H9 (cell line): ENCODE measurements around the gene SGCB. TPM values are rescaled to one million over a fixed set of nuclear protein-coding genes. Genes with fewer than 3 reads are reported as not detected.

Source experiments
- DNase-seq: peaks from one replicate; pipeline ENCODE4 v3.0.0-alpha.2; 2017
- H2AFZ ChIP-seq: one replicate; pipeline ENCODE4 v1.6.1; 2013; ENCODE audit warnings: mild to moderate bottlenecking, low read length, control low read depth, moderate library complexity
- H2AK5ac ChIP-seq: 2 replicates; pipeline ENCODE4 v1.6.1; 2013; ENCODE audit warnings: low read length, control low read depth, mixed read lengths; ENCODE audit not compliant: insufficient read length
- H2BK120ac ChIP-seq: one replicate; pipeline ENCODE4 v1.6.1; 2013; ENCODE audit warnings: low read depth, mild to moderate bottlenecking, low read length, control low read depth, inconsistent platforms; ENCODE audit not compliant: poor library complexity, severe bottlenecking
- H2BK12ac ChIP-seq: 2 replicates; pipeline ENCODE4 v1.6.1; 2013; ENCODE audit warnings: low read length, control low read depth, mixed read lengths, low read depth; ENCODE audit not compliant: insufficient read length
- H2BK15ac ChIP-seq: 2 replicates; pipeline ENCODE4 v1.6.1; 2013; ENCODE audit warnings: low read depth, low read length, control low read depth
- H2BK20ac ChIP-seq: one replicate; pipeline ENCODE4 v1.6.1; 2013; ENCODE audit warnings: low read depth, mild to moderate bottlenecking, low read length, control low read depth, inconsistent platforms; ENCODE audit not compliant: poor library complexity, severe bottlenecking
- H2BK5ac ChIP-seq: 2 replicates; pipeline ENCODE4 v1.6.1; 2013; ENCODE audit warnings: low read length, control low read depth, mixed read lengths; ENCODE audit not compliant: insufficient read length
- H3K14ac ChIP-seq: 2 replicates; pipeline ENCODE4 v1.6.1; 2013; ENCODE audit warnings: low read length, control low read depth; ENCODE audit not compliant: insufficient read depth
- H3K18ac ChIP-seq: 2 replicates; pipeline ENCODE4 v1.6.1; 2013; ENCODE audit warnings: low read depth, mild to moderate bottlenecking, mixed read lengths, low read length, control low read depth; ENCODE audit not compliant: insufficient read length
- H3K23ac ChIP-seq: 2 replicates; pipeline ENCODE4 v1.6.1; 2013; ENCODE audit warnings: low read length, control low read depth, mixed read lengths, low read depth; ENCODE audit not compliant: insufficient read length
- H3K23me2 ChIP-seq: 2 replicates; pipeline ENCODE4 v1.6.1; 2013; ENCODE audit warnings: low read depth, mild to moderate bottlenecking, mixed read lengths, low read length, control low read depth; ENCODE audit not compliant: insufficient read length, poor library complexity, severe bottlenecking
- H3K27ac ChIP-seq: 2 replicates; pipeline ENCODE4 v1.5.1; 2013; ENCODE audit warnings: low read length, control low read depth, mixed read lengths, low read depth; ENCODE audit not compliant: insufficient read length
- H3K27me3 ChIP-seq: 2 replicates; pipeline ENCODE4 v1.6.1; 2013; ENCODE audit warnings: low read length, control low read depth, inconsistent platforms; ENCODE audit not compliant: insufficient read depth
- H3K4ac ChIP-seq: 2 replicates; pipeline ENCODE4 v1.6.1; 2013; ENCODE audit warnings: low read depth, mild to moderate bottlenecking, control low read depth, inconsistent platforms, low read length, moderate library complexity
- H3K4me1 ChIP-seq: 2 replicates; pipeline ENCODE4 v1.6.1; 2013; ENCODE audit warnings: low read length, control low read depth, inconsistent platforms; ENCODE audit not compliant: insufficient read depth
- H3K4me2 ChIP-seq: 2 replicates; pipeline ENCODE4 v1.6.1; 2013; ENCODE audit warnings: low read length, control low read depth, mixed read lengths; ENCODE audit not compliant: insufficient read length, insufficient read depth
- H3K56ac ChIP-seq: 2 replicates; pipeline ENCODE4 v1.6.1; 2013; ENCODE audit warnings: low read depth, mild to moderate bottlenecking, mixed read lengths, low read length, control low read depth; ENCODE audit not compliant: insufficient read length
- H3K79me1 ChIP-seq: 2 replicates; pipeline ENCODE4 v1.6.1; 2013; ENCODE audit warnings: low read depth, mild to moderate bottlenecking, moderate library complexity, low read length, control low read depth, inconsistent platforms; ENCODE audit not compliant: insufficient read depth, poor library complexity, severe bottlenecking
- H3K79me2 ChIP-seq: 2 replicates; pipeline ENCODE4 v1.6.1; 2013; ENCODE audit warnings: low read length, control low read depth, inconsistent platforms; ENCODE audit not compliant: insufficient read depth
- H3K9ac ChIP-seq: 2 replicates; pipeline ENCODE4 v1.6.1; 2013; ENCODE audit warnings: low read length, control low read depth, mixed read lengths; ENCODE audit not compliant: insufficient read length; ENCODE audit errors: extremely low read depth
- H3K9me3 ChIP-seq: one replicate; pipeline ENCODE4 v1.6.1; 2013; ENCODE audit warnings: low read depth, low read length, inconsistent platforms; ENCODE audit not compliant: control insufficient read depth
- H3T11ph ChIP-seq: one replicate; pipeline ENCODE4 v1.6.1; 2013; ENCODE audit warnings: mild to moderate bottlenecking, low read length, control low read depth, inconsistent platforms
- H4K20me1 ChIP-seq: one replicate; pipeline ENCODE4 v1.6.1; 2013; ENCODE audit not compliant: control insufficient read depth, insufficient read length, insufficient read depth
- H4K5ac ChIP-seq: 2 replicates; pipeline ENCODE4 v1.6.1; 2013; ENCODE audit warnings: low read depth, mild to moderate bottlenecking, mixed read lengths, low read length, control low read depth; ENCODE audit not compliant: insufficient read length
- H4K8ac ChIP-seq: replicated peaks from 2 replicates; pipeline ENCODE4 v1.6.1; 2013; ENCODE audit warnings: low read length, control low read depth, mixed read lengths, low read depth; ENCODE audit not compliant: insufficient read length
- H4K91ac ChIP-seq: 2 replicates; pipeline ENCODE4 v1.6.1; 2013; ENCODE audit warnings: low read depth, mild to moderate bottlenecking, moderate library complexity, mixed read lengths, low read length, control low read depth; ENCODE audit not compliant: insufficient read length
- H3K27ac Mint-ChIP-seq, 3 experiments: 2 replicates in 2 of 3; 3 replicates in 1 of 3; pipeline ENCODE4 v1.8.0; 2020 to 2021; ENCODE audit warnings: mixed read lengths in 3 of 3, mild to moderate bottlenecking in 1 of 3, moderate library complexity in 1 of 3
- H3K27me3 Mint-ChIP-seq: 2 replicates; pipeline ENCODE4 v1.8.0; 2021; ENCODE audit warnings: low read depth, mild to moderate bottlenecking, moderate library complexity, mixed read lengths
- H3K36me3 Mint-ChIP-seq, 3 experiments: 2 replicates in 2 of 3; 3 replicates in 1 of 3; pipeline ENCODE4 v1.8.0; 2020 to 2021; ENCODE audit warnings: low read depth in 3 of 3, mixed read lengths in 3 of 3; ENCODE audit not compliant: insufficient read depth in 1 of 3
- H3K4me1 Mint-ChIP-seq, 2 experiments: 2 replicates each; pipeline ENCODE4 v1.8.0; 2020; ENCODE audit warnings: mixed read lengths in 2 of 2
- H3K4me3 Mint-ChIP-seq, 2 experiments: 2 replicates in 1 of 2; 3 replicates in 1 of 2; pipeline ENCODE4 v1.8.0; 2020 to 2021; ENCODE audit warnings: mild to moderate bottlenecking in 2 of 2, mixed read lengths in 2 of 2, moderate library complexity in 1 of 2
- H3K9me3 Mint-ChIP-seq, 2 experiments: 2 replicates in 1 of 2; 3 replicates in 1 of 2; pipeline ENCODE4 v1.8.0; 2020; ENCODE audit warnings: mild to moderate bottlenecking in 2 of 2, mixed read lengths in 2 of 2, moderate library complexity in 1 of 2
- WGBS: extraction: QIAGEN DNeasy Blood & Tissue Kit; methylation state at CpG from one replicate; pipeline ENCODE4 v1.1.7; 2013; ENCODE audit warnings: missing lambda C conversion rate, low lambda C conversion rate, mixed read lengths; ENCODE audit not compliant: insufficient read length; ENCODE audit errors: extremely low coverage; 5-methylcytosine and 5-hydroxymethylcytosine counted together
- total RNA-seq: library from RNA; stranded (reverse); gene quantifications from 2 replicates; pipeline ENCODE4 v1.2.1, GENCODE V29; 2021
- TF ChIP-seq, protein P1 (sequence below): fragments of 200-600 bp; sonication (generic); conservative IDR thresholded peaks from 3 replicates; pipeline ENCODE4 v1.8.0; 2021; ENCODE audit warnings: antibody characterized with exemption, mild to moderate bottlenecking

The SGCB gene
- total RNA-seq, 1 experiment from 2014 or later: 32.3 TPM

GRCh38 chr4:52016981-52017380 is 21.1 kb downstream of the SGCB start:
- Mint-ChIP-seq H3K4me3 (no peak overlapping the region), H3K9me3 (no peaks in the 10 kb centered on the region), H3K27me3 (no peaks in the 10 kb centered on the region), H3K36me3 (no peaks in the 10 kb centered on the region), H3K4me1 (peaks cover 2 to 6% of the 10 kb centered on the region in 2 experiments; a peak in 3 of 4 replicates), H3K27ac (no peak overlapping the region)
- H2BK120ac ChIP-seq: no peak overlapping the region
- no peaks in the 10 kb centered on the region for H3K27me3 ChIP-seq
- H3K4me1 ChIP-seq: no peaks in the 10 kb centered on the region
- no peak overlapping the region for H3K9ac ChIP-seq
- no peak overlapping the region for H2BK5ac ChIP-seq
- no peak overlapping the region for H2BK15ac ChIP-seq
- H3K18ac ChIP-seq: no peak overlapping the region
- no peak overlapping the region for H3K14ac ChIP-seq
- no peak overlapping the region for H4K8ac ChIP-seq
- TF ChIP-seq, protein P1, sequence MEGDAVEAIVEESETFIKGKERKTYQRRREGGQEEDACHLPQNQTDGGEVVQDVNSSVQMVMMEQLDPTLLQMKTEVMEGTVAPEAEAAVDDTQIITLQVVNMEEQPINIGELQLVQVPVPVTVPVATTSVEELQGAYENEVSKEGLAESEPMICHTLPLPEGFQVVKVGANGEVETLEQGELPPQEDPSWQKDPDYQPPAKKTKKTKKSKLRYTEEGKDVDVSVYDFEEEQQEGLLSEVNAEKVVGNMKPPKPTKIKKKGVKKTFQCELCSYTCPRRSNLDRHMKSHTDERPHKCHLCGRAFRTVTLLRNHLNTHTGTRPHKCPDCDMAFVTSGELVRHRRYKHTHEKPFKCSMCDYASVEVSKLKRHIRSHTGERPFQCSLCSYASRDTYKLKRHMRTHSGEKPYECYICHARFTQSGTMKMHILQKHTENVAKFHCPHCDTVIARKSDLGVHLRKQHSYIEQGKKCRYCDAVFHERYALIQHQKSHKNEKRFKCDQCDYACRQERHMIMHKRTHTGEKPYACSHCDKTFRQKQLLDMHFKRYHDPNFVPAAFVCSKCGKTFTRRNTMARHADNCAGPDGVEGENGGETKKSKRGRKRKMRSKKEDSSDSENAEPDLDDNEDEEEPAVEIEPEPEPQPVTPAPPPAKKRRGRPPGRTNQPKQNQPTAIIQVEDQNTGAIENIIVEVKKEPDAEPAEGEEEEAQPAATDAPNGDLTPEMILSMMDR: no peak
- H3T11ph ChIP-seq: no peak overlapping the region
- H2AFZ ChIP-seq: no peak overlapping the region
- DNase-seq: no peak
- H3K4ac ChIP-seq: no peak overlapping the region
- no peaks in the 10 kb centered on the region for H3K79me2 ChIP-seq
- H3K27ac ChIP-seq: no peak overlapping the region
- no peaks in the 10 kb centered on the region for H4K20me1 ChIP-seq
- H4K91ac ChIP-seq: no peak overlapping the region
- H3K79me1 ChIP-seq: no peaks in the 10 kb centered on the region
- H2AK5ac ChIP-seq: no peak overlapping the region
- no peak overlapping the region for H3K4me2 ChIP-seq
- H2BK12ac ChIP-seq: no peak overlapping the region
- no peak overlapping the region for H4K5ac ChIP-seq
- H3K23me2 ChIP-seq: no peaks in the 10 kb centered on the region
- no CpG with 5 or more reads among the region's 3 CpGs for WGBS
- no peak overlapping the region for H2BK20ac ChIP-seq
- no peak overlapping the region for H3K23ac ChIP-seq
- no peak overlapping the region for H3K56ac ChIP-seq
- H3K9me3 ChIP-seq: no peaks in the 10 kb centered on the region
